IPS-20b (cell line): ENCODE measurements around the gene LRBA.
"Not testable (repeated sequence)": the region's sequence is repeated elsewhere in the genome, so short reads cannot be mapped to it uniquely, and the experiment has no call there.

Experiments used
- H3K27ac ChIP-seq: one replicate; pipeline ENCODE4 v1.5.1; 2013; ENCODE audit warnings: low read length
- H3K27me3 ChIP-seq: 2 replicates; pipeline ENCODE4 v1.6.1; 2013; ENCODE audit warnings: mild to moderate bottlenecking, low read length, inconsistent platforms; ENCODE audit not compliant: insufficient read depth
- H3K36me3 ChIP-seq: 2 replicates; pipeline ENCODE4 v1.6.1; 2013; ENCODE audit warnings: low read depth, mild to moderate bottlenecking, inconsistent platforms, low read length, moderate library complexity; ENCODE audit not compliant: insufficient read depth
- H3K4me1 ChIP-seq: 2 replicates; pipeline ENCODE4 v1.6.1; 2013; ENCODE audit warnings: mild to moderate bottlenecking, control low read depth, inconsistent platforms, low read length, moderate library complexity; ENCODE audit not compliant: insufficient read depth
- H3K4me3 ChIP-seq: 2 replicates; pipeline ENCODE4 v1.5.1; 2013; ENCODE audit warnings: mild to moderate bottlenecking, low read length, inconsistent platforms
- H3K9ac ChIP-seq: 2 replicates; pipeline ENCODE4 v1.6.1; 2013; ENCODE audit warnings: low read depth, mild to moderate bottlenecking, inconsistent platforms, low read length, moderate library complexity
- H3K9me3 ChIP-seq: 2 replicates; pipeline ENCODE4 v1.6.1; 2013; ENCODE audit warnings: mild to moderate bottlenecking, low read depth, low read length, inconsistent platforms; ENCODE audit not compliant: insufficient read depth

Gene LRBA

DNA sequence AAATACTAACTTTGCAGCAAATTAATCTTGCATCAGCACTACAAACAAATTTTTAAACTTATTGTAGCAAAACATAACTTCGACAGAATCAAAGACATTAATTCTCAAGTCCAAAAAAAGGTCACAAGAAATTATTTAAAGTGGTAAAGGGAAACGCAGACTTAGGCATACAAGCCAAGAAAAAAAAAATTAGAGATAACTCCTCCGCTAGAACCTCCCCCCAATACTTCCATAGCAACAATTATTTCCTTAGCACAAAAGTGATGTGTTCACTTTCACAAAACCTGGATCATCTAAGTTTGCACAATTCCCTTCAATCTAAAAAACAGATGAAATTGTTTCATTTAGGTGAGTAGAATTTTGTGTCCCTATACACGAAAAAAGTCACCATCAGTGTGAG lies 1.1 kb downstream of the LRBA start:
- H3K4me3 ChIP-seq, result peak overlapping the region; percentile 99
- H3K9ac ChIP-seq, result peak overlapping the region; percentile 90; the same call in 1 of the 2 replicates
- no peaks in the 10 kb centered on the region for H3K4me1 ChIP-seq
- H3K9me3 ChIP-seq, result no peaks in the 10 kb centered on the region
- peaks cover 10% of the 10 kb centered on the region for H3K36me3 ChIP-seq
- peak overlapping the region; percentile 62 for H3K27ac ChIP-seq
- H3K27me3 ChIP-seq, result no peaks in the 10 kb centered on the region

DNA sequence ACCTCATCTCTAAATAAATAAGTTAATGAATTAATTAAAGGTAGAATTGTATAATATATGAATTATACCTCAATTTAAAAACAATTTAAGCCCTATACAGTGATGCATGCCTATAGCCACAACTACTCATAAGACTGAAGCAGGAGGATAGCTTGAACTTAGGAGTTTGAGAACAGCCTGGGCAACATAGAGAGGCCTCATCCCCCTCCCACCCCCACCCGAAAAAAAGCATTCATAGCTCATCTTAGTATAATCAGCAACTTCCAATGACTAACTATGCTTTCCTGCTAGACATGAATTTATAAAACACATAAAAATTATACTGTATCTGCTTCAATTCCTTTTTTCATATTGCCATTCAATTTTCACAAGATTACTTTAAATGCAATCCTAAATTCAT lies 1.6 kb downstream of the LRBA start:
- Histone ChIP-seq H3K27ac (no peak overlapping the region), H3K4me3 (peak overlapping the region; percentile 99)

DNA sequence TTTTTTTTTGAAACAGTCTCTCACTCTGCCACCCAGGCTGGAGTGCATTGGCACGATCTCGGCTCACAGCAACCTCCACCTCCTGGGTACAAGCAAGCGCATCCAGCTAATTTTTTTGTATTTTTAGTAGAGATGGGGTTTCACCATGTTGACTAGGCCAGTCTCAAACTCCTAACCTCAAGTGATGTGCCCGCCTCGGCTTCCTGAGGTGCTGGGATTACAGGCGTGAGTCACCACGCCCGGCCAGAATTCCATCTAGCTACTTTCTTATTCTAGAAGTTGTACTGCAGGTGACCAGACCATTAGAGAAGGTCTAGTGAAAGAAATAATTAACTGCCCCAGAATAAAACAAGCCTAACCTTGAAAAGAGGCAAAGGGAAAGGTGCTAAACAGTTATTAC lies 2.3 kb downstream of the LRBA start:
- H3K4me3 ChIP-seq, result peak overlapping the region; percentile 99
- peaks cover 10% of the 10 kb centered on the region for H3K36me3 ChIP-seq
- no peaks in the 10 kb centered on the region for H3K27me3 ChIP-seq
- no peaks in the 10 kb centered on the region for H3K9me3 ChIP-seq
- H3K27ac ChIP-seq, result no peak overlapping the region
- no peaks in the 10 kb centered on the region for H3K4me1 ChIP-seq
- H3K9ac ChIP-seq, result peak overlapping the region; percentile 39; the same call in 1 of the 2 replicates

More for the DNA sequence above, 1.6 kb downstream of the LRBA start:
- H3K36me3 ChIP-seq, result peaks cover 10% of the 10 kb centered on the region
- no peaks in the 10 kb centered on the region for H3K27me3 ChIP-seq
- no peaks in the 10 kb centered on the region for H3K4me1 ChIP-seq
- H3K9ac ChIP-seq, result peak overlapping the region; percentile 90; the same call in 1 of the 2 replicates
- H3K9me3 ChIP-seq, result no peaks in the 10 kb centered on the region

DNA sequence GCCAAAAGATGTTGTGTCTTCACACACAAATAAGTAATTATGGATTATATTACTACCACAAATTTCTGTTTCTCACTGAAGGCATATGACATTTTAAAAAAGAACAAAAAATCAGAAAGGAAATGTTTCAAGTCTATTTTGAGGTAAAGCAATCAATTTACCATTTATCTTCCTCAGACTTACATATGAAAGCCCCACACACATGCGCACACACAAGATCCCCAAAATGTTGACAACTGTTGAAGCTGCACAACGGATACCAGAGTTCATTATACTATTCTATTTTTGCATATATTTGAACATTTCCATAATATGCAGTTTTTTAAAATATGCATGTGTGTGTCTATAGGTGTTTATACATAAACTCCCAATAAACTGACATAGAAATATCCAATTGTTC lies 2.7 kb downstream of the LRBA start:
- Histone ChIP-seq H3K9ac (no peak overlapping the region; the same call in 1 of the 2 replicates), H3K9me3 (no peaks in the 10 kb centered on the region), H3K36me3 (peaks cover 10% of the 10 kb centered on the region), H3K27ac (no peak overlapping the region), H3K4me1 (no peaks in the 10 kb centered on the region), H3K27me3 (no peaks in the 10 kb centered on the region), H3K4me3 (peak overlapping the region; percentile 99; the same call in 1 of the 2 replicates)

DNA sequence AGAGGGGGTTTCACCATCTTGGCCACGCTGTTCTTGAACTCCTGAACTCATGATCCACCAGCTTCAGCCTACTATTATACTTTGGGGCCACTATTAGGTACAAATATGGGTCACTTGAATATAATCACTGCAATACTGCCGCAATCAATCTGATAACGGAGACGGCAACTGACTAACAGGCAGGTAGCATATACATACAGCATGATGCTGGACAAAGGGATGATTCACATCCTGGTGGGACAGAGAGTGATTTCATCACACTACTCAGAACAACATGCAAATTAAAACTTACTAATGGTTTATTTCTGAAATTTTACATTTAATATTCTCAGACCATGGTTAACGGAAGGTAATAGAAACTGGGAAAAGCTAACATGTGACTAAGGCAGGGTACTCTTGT lies 10.9 kb downstream of the LRBA start:
- Histone ChIP-seq H3K9me3 (no peaks in the 10 kb centered on the region), H3K36me3 (no peaks in the 10 kb centered on the region; the same call in 1 of the 2 replicates), H3K4me1 (peaks cover 5% of the 10 kb centered on the region; the same call in 1 of the 2 replicates), H3K9ac (no peak overlapping the region), H3K4me3 (no peak overlapping the region), H3K27me3 (no peaks in the 10 kb centered on the region), H3K27ac (no peak overlapping the region)

DNA sequence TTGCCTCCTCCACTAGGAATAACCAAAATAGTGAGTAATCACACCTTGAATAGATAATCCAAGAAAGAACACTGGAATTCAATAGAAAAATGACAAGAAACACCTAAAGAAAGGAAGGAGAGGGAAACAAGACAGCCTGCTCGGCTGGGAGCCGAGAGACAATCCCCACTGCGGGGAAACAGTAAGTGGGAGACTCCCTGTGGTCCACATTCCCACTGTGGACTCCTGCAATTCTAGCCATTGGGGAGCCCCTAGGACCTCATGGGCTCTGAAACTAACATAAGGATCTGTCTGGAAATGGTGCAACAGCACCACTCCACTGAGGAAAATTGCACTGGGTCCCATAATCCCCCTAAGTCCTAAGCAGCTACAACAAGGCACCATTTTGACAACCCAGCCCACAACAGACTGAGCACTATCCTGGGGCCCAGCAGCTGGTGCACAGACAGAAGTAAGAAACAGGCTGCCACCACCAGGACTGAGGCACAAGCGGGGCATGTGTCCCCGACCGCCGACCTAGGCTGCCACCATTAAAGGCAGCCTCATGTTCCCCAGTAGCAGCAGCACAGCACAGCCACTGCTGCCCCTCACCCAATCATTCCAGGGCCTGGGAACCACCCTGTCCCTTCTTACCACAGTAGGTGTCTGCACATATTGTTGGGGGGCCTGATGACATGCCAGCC lies 14.2 kb downstream of the LRBA start:
- no peaks in the 10 kb centered on the region for H3K27me3 ChIP-seq
- H3K36me3 ChIP-seq, result no peaks in the 10 kb centered on the region; the same call in 1 of the 2 replicates
- H3K27ac ChIP-seq, result no peak overlapping the region
- H3K4me3 ChIP-seq, result no peak overlapping the region
- H3K9me3 ChIP-seq, result no peaks in the 10 kb centered on the region
- H3K4me1 ChIP-seq, result peaks cover 5% of the 10 kb centered on the region; the same call in 1 of the 2 replicates
- H3K9ac ChIP-seq, result no peak overlapping the region

DNA sequence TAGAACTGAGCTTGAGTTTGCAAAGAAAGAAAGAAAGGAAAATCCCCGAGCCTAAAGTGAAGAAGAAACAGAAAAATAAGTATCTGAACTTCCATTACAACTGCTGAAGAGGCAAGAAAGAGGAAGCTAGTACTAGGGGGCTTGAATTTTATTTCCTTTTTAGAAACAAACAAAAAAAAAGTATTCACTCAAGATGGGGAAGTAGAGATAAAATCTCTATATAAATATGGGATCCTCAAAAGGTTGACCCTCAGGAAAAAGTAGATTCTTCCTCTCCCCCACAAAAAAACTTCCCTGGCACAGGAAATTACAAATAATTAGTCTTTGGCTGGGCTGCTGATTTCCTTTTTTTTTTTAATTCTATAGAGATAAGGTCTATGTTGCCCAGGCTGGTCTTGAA lies 16.0 kb downstream of the LRBA start:
- Histone ChIP-seq H3K4me3 (no peak overlapping the region), H3K4me1 (peaks cover 5% of the 10 kb centered on the region; the same call in 1 of the 2 replicates)

DNA sequence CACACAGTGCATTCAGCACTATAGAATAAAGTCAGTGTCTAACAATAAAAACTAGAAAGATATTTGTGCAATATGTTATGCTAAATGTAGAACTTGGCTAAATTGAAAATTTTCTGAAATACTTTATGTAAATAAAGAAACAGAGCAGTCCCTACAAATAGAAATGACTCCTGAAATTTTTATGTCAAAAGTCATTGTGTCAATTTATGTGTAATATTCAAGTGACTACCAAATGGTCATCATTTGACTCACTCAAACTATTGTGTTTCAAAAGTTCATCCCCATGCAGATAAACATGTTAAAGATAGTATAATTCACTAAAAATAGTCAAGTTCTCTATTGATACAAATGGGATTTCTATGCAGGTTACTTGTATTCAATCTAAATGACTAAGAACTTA lies 17.9 kb downstream of the LRBA start:
- H3K9ac ChIP-seq, result no peak overlapping the region
- H3K27ac ChIP-seq, result no peak overlapping the region
- H3K36me3 ChIP-seq, result no peaks in the 10 kb centered on the region
- peaks cover 5% of the 10 kb centered on the region; the same call in 1 of the 2 replicates for H3K4me1 ChIP-seq
- H3K4me3 ChIP-seq, result no peak overlapping the region
- H3K9me3 ChIP-seq, result no peaks in the 10 kb centered on the region
- H3K27me3 ChIP-seq, result no peaks in the 10 kb centered on the region

More for the DNA sequence above, 16.0 kb downstream of the LRBA start:
- no peak overlapping the region for H3K27ac ChIP-seq
- no peaks in the 10 kb centered on the region; the same call in 1 of the 2 replicates for H3K36me3 ChIP-seq
- no peaks in the 10 kb centered on the region for H3K9me3 ChIP-seq
- H3K27me3 ChIP-seq, result no peaks in the 10 kb centered on the region
- no peak overlapping the region for H3K9ac ChIP-seq

DNA sequence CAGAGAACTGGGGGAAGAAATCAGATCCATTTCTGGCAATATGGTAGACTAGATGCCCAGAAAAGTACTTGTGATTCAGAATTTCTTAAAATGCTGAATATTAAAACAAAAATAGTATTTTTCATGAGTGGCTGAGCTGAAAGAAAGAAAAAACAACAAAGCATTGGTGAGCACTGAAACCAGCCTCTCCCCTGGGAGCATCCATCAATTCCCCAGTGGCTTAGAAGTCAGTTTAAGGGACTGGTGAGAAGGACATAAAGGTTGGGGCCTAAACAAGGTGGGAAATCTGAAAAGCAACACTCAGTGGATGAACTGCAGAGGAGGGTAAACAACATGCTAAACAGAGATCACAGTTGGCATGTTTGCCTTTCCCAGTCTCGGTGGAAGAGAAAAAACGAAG lies 20.4 kb downstream of the LRBA start:
- Histone ChIP-seq H3K36me3 (no peaks in the 10 kb centered on the region), H3K9ac (no peak overlapping the region), H3K27ac (no peak overlapping the region), H3K9me3 (no peaks in the 10 kb centered on the region), H3K4me1 (no peaks in the 10 kb centered on the region; the same call in 1 of the 2 replicates), H3K4me3 (no peak overlapping the region), H3K27me3 (no peaks in the 10 kb centered on the region)

DNA sequence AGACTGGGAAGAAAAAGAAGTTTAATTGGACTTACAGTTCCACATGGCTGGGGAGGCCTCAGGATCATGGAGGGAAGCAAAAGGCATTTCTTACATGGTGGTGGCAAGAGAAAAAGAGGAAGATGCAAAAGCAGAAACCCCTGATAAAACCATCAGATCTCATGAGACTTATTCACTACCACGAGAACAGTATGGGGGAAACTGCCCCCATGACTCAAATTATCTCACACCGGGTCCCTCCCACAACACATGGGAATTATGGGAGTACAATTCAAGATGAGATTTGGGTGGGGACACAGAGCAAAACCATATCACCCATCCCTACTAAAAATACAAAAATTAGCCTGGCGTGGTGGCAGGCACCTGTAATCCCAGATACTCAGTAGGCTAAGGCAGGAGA lies 21.5 kb downstream of the LRBA start:
- not testable (repeated sequence) for H3K9ac ChIP-seq, H3K27me3 ChIP-seq, H3K36me3 ChIP-seq, H3K4me1 ChIP-seq, H3K27ac ChIP-seq, H3K9me3 ChIP-seq, H3K4me3 ChIP-seq

DNA sequence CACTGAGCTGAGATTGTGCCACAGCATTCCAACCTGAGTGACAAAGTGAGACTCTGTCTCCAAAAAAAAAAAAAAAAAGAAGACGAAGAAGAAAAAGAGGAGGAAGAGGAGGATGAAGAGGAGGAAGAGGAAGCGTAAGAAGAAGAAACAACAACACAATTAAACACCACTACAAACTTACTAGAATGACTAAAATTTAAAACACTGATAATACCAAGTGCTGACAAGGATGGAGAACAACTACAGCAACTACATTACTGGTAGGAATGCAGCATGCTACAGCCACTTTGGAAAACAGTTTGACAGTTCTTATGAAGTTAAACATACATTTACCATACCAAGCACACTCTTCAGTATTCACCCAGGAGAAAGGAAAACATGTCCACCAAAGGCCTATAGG lies 24.1 kb downstream of the LRBA start:
- Histone ChIP-seq H3K9ac (no peak overlapping the region), H3K4me3 (no peak overlapping the region), H3K9me3 (no peaks in the 10 kb centered on the region), H3K27me3 (no peaks in the 10 kb centered on the region), H3K4me1 (peaks cover 3% of the 10 kb centered on the region), H3K27ac (no peak overlapping the region), H3K36me3 (no peaks in the 10 kb centered on the region)

DNA sequence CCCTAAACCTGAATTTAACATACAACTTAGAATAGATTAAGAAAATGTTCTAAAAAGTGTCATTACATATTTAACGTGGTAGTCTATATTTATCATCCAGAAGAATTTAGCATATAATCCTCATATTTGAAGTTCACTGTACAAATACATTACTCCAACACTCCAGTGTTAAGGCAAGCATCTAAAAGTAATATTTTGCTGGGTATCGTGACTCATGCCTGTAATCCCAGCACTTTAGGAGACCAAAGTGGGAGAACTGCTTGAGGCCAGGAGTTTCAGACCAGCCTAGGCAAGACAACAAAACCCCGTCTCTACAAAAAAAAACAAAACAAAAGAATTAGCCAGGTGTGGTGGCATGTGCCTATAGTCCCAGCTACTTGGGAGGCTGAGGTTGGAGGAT lies 24.8 kb downstream of the LRBA start:
- Histone ChIP-seq H3K4me3 (no peak overlapping the region), H3K27ac (no peak overlapping the region), H3K27me3 (no peaks in the 10 kb centered on the region), H3K9ac (no peak overlapping the region), H3K36me3 (no peaks in the 10 kb centered on the region), H3K4me1 (peaks cover 3% of the 10 kb centered on the region; the same call in 1 of the 2 replicates), H3K9me3 (no peaks in the 10 kb centered on the region)
